HepG2 (cell line): ENCODE measurements around the gene ATE1. TPM values are rescaled to one million over a fixed set of nuclear protein-coding genes. Genes with fewer than 3 reads are reported as not detected.
A peak's percentile ranks its signal among the peaks of the same experiment; 100 is the strongest.
"Not testable (repeated sequence)": the region's sequence is repeated elsewhere in the genome, so short reads cannot be mapped to it uniquely, and the experiment has no call there.

Experiments used
- ARID2 ChIP-seq: sonication (generic); formaldehyde crosslinking; IDR thresholded peaks from 2 replicates; pipeline ENCODE4 v1.8.1; 2022; ENCODE audit warnings: mild to moderate bottlenecking, missing genetic modification reagents, borderline replicate concordance
- CREB1 ChIP-seq, 2 experiments: fragments of 450-650 bp in 1 of 2; IDR thresholded peaks; 2 replicates each; pipeline ENCODE4 v1.6.1; 2016 to 2017; ENCODE audit warnings: control low read depth in 1 of 2, mild to moderate bottlenecking in 1 of 2, missing compliant biosample characterization in 1 of 2, missing genetic modification characterization in 1 of 2
- EP300 ChIP-seq, 3 experiments: sonication (generic) in 1 of 3; formaldehyde crosslinking in 1 of 3; IDR thresholded peaks; 2 replicates each; pipeline versions ENCODE4 v1.5.1 to v1.6.1; 2011 to 2020; ENCODE audit warnings: low read depth in 2 of 3, low read length in 2 of 3, borderline replicate concordance in 1 of 3, improper control_type of control experiment in 1 of 3, mild to moderate bottlenecking in 1 of 3, missing genetic modification reagents in 1 of 3, moderate library complexity in 1 of 3
- FOXA1 ChIP-seq, 2 experiments: fragments of 450-650 bp in 1 of 2; sonication (generic) in 1 of 2; formaldehyde crosslinking in 1 of 2; IDR thresholded peaks; 2 replicates each; pipeline versions ENCODE4 v1.4.0 to v1.6.1; 2016 to 2020; ENCODE audit warnings: missing genetic modification reagents in 1 of 2
- HDAC2 ChIP-seq: sonication (generic); formaldehyde crosslinking; IDR thresholded peaks from 2 replicates; pipeline ENCODE4 v1.4.0; 2020; ENCODE audit warnings: missing genetic modification reagents
- HMGXB4 ChIP-seq, 2 experiments: sonication (generic) in 1 of 2; formaldehyde crosslinking in 1 of 2; IDR thresholded peaks; 2 replicates each; pipeline versions ENCODE4 v1.4.0 to v1.6.1; 2018 to 2020; ENCODE audit warnings: missing genetic modification reagents in 2 of 2, borderline replicate concordance in 1 of 2, low read depth in 1 of 2, mild to moderate bottlenecking in 1 of 2, missing biosample characterization in 1 of 2
- IRF2 ChIP-seq: IDR thresholded peaks from 2 replicates; pipeline ENCODE4 v1.6.1; 2018; ENCODE audit warnings: missing genetic modification reagents, missing compliant biosample characterization
- KLF16 ChIP-seq, 2 experiments: sonication (generic) in 1 of 2; formaldehyde crosslinking in 1 of 2; IDR thresholded peaks; 2 replicates each; pipeline versions ENCODE4 v1.6.1 to v1.8.0; 2016 to 2023; ENCODE audit warnings: missing genetic modification reagents in 2 of 2, missing compliant biosample characterization in 1 of 2
- MIER3 ChIP-seq: IDR thresholded peaks from 2 replicates; pipeline ENCODE4 v1.6.1; 2016; ENCODE audit warnings: missing compliant biosample characterization, borderline replicate concordance
- MYPOP ChIP-seq: sonication (generic); formaldehyde crosslinking; IDR thresholded peaks from 2 replicates; pipeline ENCODE4 v1.8.1; 2023; ENCODE audit warnings: mild to moderate bottlenecking, moderate library complexity, missing genetic modification reagents
- RARA ChIP-seq: IDR thresholded peaks from 2 replicates; pipeline ENCODE4 v1.6.1; 2016; ENCODE audit warnings: missing genetic modification reagents, missing compliant biosample characterization
- REPIN1 ChIP-seq: sonication (generic); formaldehyde crosslinking; IDR thresholded peaks from 2 replicates; pipeline ENCODE4 v1.8.0; 2022; ENCODE audit warnings: missing genetic modification reagents, low read depth, mild to moderate bottlenecking, borderline replicate concordance
- SALL1 ChIP-seq: sonication (generic); formaldehyde crosslinking; IDR thresholded peaks from 2 replicates; pipeline ENCODE4 v1.8.0; 2022; ENCODE audit warnings: mild to moderate bottlenecking, missing genetic modification reagents
- SMYD3 ChIP-seq: sonication (generic); formaldehyde crosslinking; IDR thresholded peaks from 2 replicates; pipeline ENCODE4 v1.8.1; 2023; ENCODE audit warnings: mild to moderate bottlenecking, missing genetic modification reagents
- SOX6 ChIP-seq, 2 experiments: fragments of 450-650 bp in 1 of 2; sonication (generic) in 1 of 2; formaldehyde crosslinking in 1 of 2; IDR thresholded peaks; 2 replicates each; pipeline versions ENCODE4 v1.4.0 to v1.6.1; 2017 to 2020; ENCODE audit warnings: antibody characterized with exemption in 1 of 2, mild to moderate bottlenecking in 1 of 2, missing genetic modification reagents in 1 of 2
- TARDBP ChIP-seq: sonication (generic); formaldehyde crosslinking; IDR thresholded peaks from 2 replicates; pipeline ENCODE4 v1.8.0; 2022; ENCODE audit warnings: mild to moderate bottlenecking, missing genetic modification reagents
- ZC3H13 ChIP-seq: sonication (generic); formaldehyde crosslinking; IDR thresholded peaks from 2 replicates; pipeline ENCODE4 v1.8.1; 2023; ENCODE audit warnings: mild to moderate bottlenecking, missing genetic modification reagents, moderate library complexity
- ZFP36L1 ChIP-seq: sonication (generic); formaldehyde crosslinking; IDR thresholded peaks from 2 replicates; pipeline ENCODE4 v1.8.0; 2022; ENCODE audit warnings: mild to moderate bottlenecking, missing genetic modification reagents, moderate library complexity
- ZNF350 ChIP-seq: sonication (generic); formaldehyde crosslinking; IDR thresholded peaks from 2 replicates; pipeline ENCODE4 v1.4.0; 2020; ENCODE audit warnings: mild to moderate bottlenecking, low read depth, missing genetic modification reagents, borderline replicate concordance
- ZNF605 ChIP-seq: sonication (generic); formaldehyde crosslinking; IDR thresholded peaks from 2 replicates; pipeline ENCODE4 v1.8.0; 2022; ENCODE audit warnings: mild to moderate bottlenecking, missing genetic modification reagents
- polyA plus RNA-seq, 8 experiments: library from polyadenylated mRNA; depleted of rRNA in 3 of 8; stranded (reverse) in 7 of 8; unstranded in 1 of 8; fragments of >200 nt; fragmentation: Illumina TruSeq in 4 of 8; extraction: Trizol in 4 of 8; gene quantifications; 2 replicates each; pipeline versions ENCODE4 v1.2.1 to v1.2.3, GENCODE V29; 2011 to 2016; ENCODE audit warnings: low read depth in 4 of 8, missing spikeins in 1 of 8, mixed read lengths in 1 of 8; ENCODE audit not compliant: insufficient read depth in 1 of 8
- total RNA-seq, 5 experiments: library from RNA; depleted of rRNA; stranded (reverse); fragments of >200 nt; fragmentation: Illumina TruSeq; extraction: Trizol; gene quantifications; 2 replicates each; pipeline ENCODE4 v1.2.3, GENCODE V29; 2016; ENCODE audit warnings: low read depth in 1 of 5
- TF ChIP-seq, protein P1 (sequence below): IDR thresholded peaks from 2 replicates; pipeline ENCODE4 v1.6.1; 2018; ENCODE audit warnings: missing genetic modification reagents, mild to moderate bottlenecking, missing compliant biosample characterization

The ATE1 gene
- total and polyA plus RNA-seq, 2 of the 13 experiments (the other 11 are each of a cell fraction or from before 2014, with no cell fraction given), result 17.5 to 42.2 TPM

DNA sequence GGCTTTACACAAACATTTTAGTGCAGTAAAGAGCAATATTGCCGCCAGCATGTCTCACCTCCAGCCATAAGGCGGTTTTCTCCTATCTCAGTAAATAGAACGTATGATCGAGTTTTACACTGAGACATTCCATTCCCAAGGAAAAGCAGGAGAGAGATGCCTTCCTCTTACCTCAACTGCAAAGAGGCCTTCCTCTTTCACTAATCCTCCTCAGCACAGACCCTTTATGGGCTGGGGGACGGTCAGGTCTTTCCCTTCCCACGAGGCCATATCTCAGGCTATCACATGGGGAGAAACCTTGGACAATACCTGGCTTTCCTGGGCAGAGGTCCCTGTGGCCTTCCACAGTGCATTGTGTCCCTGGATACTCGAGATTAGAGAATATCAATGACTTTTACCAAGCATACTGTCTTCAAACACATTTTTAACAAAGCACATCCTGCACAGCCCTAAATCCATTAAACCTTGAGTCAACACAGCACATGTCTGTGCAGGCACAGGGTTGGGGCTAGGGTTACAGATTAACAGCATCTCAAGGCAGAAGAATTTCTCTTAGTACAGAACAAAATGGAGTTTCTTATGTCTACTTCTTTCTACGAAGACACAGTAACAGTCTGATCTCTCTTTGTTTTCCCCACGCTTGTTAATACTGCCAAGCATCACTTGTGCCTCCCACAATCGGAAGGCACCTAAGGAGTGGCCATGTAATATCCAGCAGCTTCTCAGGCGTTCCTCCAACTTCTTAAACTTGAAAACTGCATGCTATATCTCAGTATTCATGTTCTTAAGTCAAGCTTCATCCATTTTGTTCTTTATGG lies 2.6 kb upstream of the ATE1 start (continued):
- not testable (repeated sequence) for TF ChIP-seq CREB1 (IDR thresholded peaks at IDR 0.05); EP300 (CRISPR knock-in tag; IDR thresholded peaks at IDR 0.05; ENCODE audit: borderline replicate concordance); FOXA1 (IDR thresholded peaks at IDR 0.05); SOX6 (IDR thresholded peaks at IDR 0.05)
- TF ChIP-seq CREB1 (CRISPR knock-in tag; IDR thresholded peaks at IDR 0.05) (peak; percentile 36; the same call in 1 of the 2 replicates), EP300 (IDR thresholded peaks at IDR 0.05; ENCODE audit: low read depth in 2 of 2, low read length in 2 of 2) (peak in 1 of 2 experiments; percentile 45; a peak in 1 of 4 replicates), ZNF605 (0 out of 2 replicates have a peak, but pooled peaks have one; percentile 37), MIER3 (CRISPR knock-in tag) (peak; percentile 40; the same call in 1 of the 2 replicates), ZFP36L1 (CRISPR knock-in tag) (0 out of 2 replicates have a peak, but pooled peaks have one; percentile 48), RARA (0 out of 2 replicates have a peak, but pooled peaks have one; percentile 37), MYPOP (CRISPR knock-in tag) (peak; percentile 55; the same call in 1 of the 2 replicates), SALL1 (CRISPR knock-in tag) (peak; percentile 48), ZC3H13 (peak; percentile 70), REPIN1 (CRISPR knock-in tag) (peak; percentile 61; the same call in 1 of the 2 replicates), KLF16 (CRISPR knock-in tag; IDR thresholded peaks at IDR 0.05) (peak in 1 of 2 experiments; percentile 11; a peak in 1 of 4 replicates), SMYD3 (CRISPR knock-in tag) (0 out of 2 replicates have a peak, but pooled peaks have one; percentile 55), HMGXB4 (CRISPR knock-in tag; IDR thresholded peaks at IDR 0.05; ENCODE audit: borderline replicate concordance in 1 of 2, low read depth in 1 of 2) (0 out of 4 replicates have a peak, but pooled peaks of 1 of the 2 experiments have one; percentile 18), FOXA1 (CRISPR knock-in tag; IDR thresholded peaks at IDR 0.05) (peak; percentile 67), ZNF350 (CRISPR knock-in tag) (0 out of 2 replicates have a peak, but pooled peaks have one; percentile 23), HDAC2 (peak; percentile 29; the same call in 1 of the 2 replicates), IRF2 (CRISPR knock-in tag) (0 out of 2 replicates have a peak, but pooled peaks have one; percentile 12), SOX6 (CRISPR knock-in tag; IDR thresholded peaks at IDR 0.05) (peak; percentile 95), ARID2 (CRISPR knock-in tag) (peak; percentile 42; the same call in 1 of the 2 replicates), TARDBP (CRISPR knock-in tag) (peak; percentile 48; the same call in 1 of the 2 replicates)
- TF ChIP-seq, protein P1, sequence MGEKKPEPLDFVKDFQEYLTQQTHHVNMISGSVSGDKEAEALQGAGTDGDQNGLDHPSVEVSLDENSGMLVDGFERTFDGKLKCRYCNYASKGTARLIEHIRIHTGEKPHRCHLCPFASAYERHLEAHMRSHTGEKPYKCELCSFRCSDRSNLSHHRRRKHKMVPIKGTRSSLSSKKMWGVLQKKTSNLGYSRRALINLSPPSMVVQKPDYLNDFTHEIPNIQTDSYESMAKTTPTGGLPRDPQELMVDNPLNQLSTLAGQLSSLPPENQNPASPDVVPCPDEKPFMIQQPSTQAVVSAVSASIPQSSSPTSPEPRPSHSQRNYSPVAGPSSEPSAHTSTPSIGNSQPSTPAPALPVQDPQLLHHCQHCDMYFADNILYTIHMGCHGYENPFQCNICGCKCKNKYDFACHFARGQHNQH (CRISPR knock-in tag), result 0 out of 2 replicates have a peak, but pooled peaks have one; percentile 27
